HepG2 (cell line): ENCODE measurements around the gene MRPL34. TPM values are rescaled to one million over a fixed set of nuclear protein-coding genes. Genes with fewer than 3 reads are reported as not detected.

Experiments used
- AFF4 ChIP-seq: sonication (generic); formaldehyde crosslinking; IDR thresholded peaks from 2 replicates; pipeline ENCODE4 v1.4.0; 2020; ENCODE audit warnings: missing genetic modification reagents
- ARHGAP35 ChIP-seq: sonication (generic); formaldehyde crosslinking; IDR thresholded peaks from 2 replicates; pipeline ENCODE4 v1.9.0; 2022; ENCODE audit warnings: mild to moderate bottlenecking, inconsistent platforms, moderate library complexity, missing genetic modification reagents, borderline replicate concordance
- ARID3A ChIP-seq: IDR thresholded peaks from 2 replicates; pipeline ENCODE4 v1.6.1; 2012; ENCODE audit warnings: low read depth, low read length, improper control_type of control experiment
- FOXK2 ChIP-seq: fragments of 450-650 bp; IDR thresholded peaks from 2 replicates; pipeline ENCODE4 v1.6.1; 2016
- HCFC1 ChIP-seq: fragments of 150-350 bp; IDR thresholded peaks from 2 replicates; pipeline ENCODE4 v1.6.1; 2014; ENCODE audit warnings: low read depth, low read length
- HMGXB3 ChIP-seq: sonication (generic); formaldehyde crosslinking; IDR thresholded peaks from 2 replicates; pipeline ENCODE4 v1.4.0; 2020; ENCODE audit warnings: missing genetic modification reagents, borderline replicate concordance
- NPAS2 ChIP-seq: sonication (generic); formaldehyde crosslinking; IDR thresholded peaks from 2 replicates; pipeline ENCODE4 v1.8.0; 2022; ENCODE audit warnings: mild to moderate bottlenecking, missing genetic modification reagents, borderline replicate concordance
- PITX1 ChIP-seq: sonication (generic); formaldehyde crosslinking; IDR thresholded peaks from 2 replicates; pipeline ENCODE4 v1.5.1; 2020; ENCODE audit warnings: mild to moderate bottlenecking, missing genetic modification reagents
- PRDM10 ChIP-seq: sonication (generic); formaldehyde crosslinking; IDR thresholded peaks from 2 replicates; pipeline ENCODE4 v1.4.0; 2020; ENCODE audit warnings: low read depth, missing genetic modification reagents
- RFX5 ChIP-seq: IDR thresholded peaks from 2 replicates; pipeline ENCODE4 v1.6.1; 2011; ENCODE audit warnings: low read depth, low read length, improper control_type of control experiment
- SCMH1 ChIP-seq: sonication (generic); formaldehyde crosslinking; IDR thresholded peaks from 2 replicates; pipeline ENCODE4 v1.9.0; 2021; ENCODE audit warnings: missing genetic modification reagents, mild to moderate bottlenecking, borderline replicate concordance
- ZFP37 ChIP-seq: sonication (generic); formaldehyde crosslinking; IDR thresholded peaks from 2 replicates; pipeline ENCODE4 v1.4.0; 2020; ENCODE audit warnings: missing genetic modification reagents, borderline replicate concordance
- ZNF484 ChIP-seq: sonication (generic); formaldehyde crosslinking; IDR thresholded peaks from 2 replicates; pipeline ENCODE4 v1.5.1; 2020; ENCODE audit warnings: mild to moderate bottlenecking, low read depth, missing genetic modification reagents, borderline replicate concordance
- ZNF615 ChIP-seq: sonication (generic); formaldehyde crosslinking; IDR thresholded peaks from 2 replicates; pipeline ENCODE4 v1.5.0; 2020; ENCODE audit warnings: mild to moderate bottlenecking, missing genetic modification reagents, borderline replicate concordance
- polyA plus RNA-seq, 8 experiments: library from polyadenylated mRNA; depleted of rRNA in 3 of 8; stranded (reverse) in 7 of 8; unstranded in 1 of 8; fragments of >200 nt; fragmentation: Illumina TruSeq in 4 of 8; extraction: Trizol in 4 of 8; gene quantifications; 2 replicates each; pipeline versions ENCODE4 v1.2.1 to v1.2.3, GENCODE V29; 2011 to 2016; ENCODE audit warnings: low read depth in 4 of 8, missing spikeins in 1 of 8, mixed read lengths in 1 of 8; ENCODE audit not compliant: insufficient read depth in 1 of 8
- total RNA-seq, 5 experiments: library from RNA; depleted of rRNA; stranded (reverse); fragments of >200 nt; fragmentation: Illumina TruSeq; extraction: Trizol; gene quantifications; 2 replicates each; pipeline ENCODE4 v1.2.3, GENCODE V29; 2016; ENCODE audit warnings: low read depth in 1 of 5

The MRPL34 gene
- total and polyA plus RNA-seq, 2 of the 13 experiments (the other 11 are each of a cell fraction or from before 2014, with no cell fraction given): 74.0 to 77.3 TPM

GRCh38 chr19:17305517-17306284, at the start of gene MRPL34 (continued):
- no peak for TF ChIP-seq HMGXB3 (CRISPR knock-in tag)
- 0 out of 2 replicates have a peak, but pooled peaks have one; percentile 23 for TF ChIP-seq RFX5
- TF ChIP-seq ARHGAP35 (CRISPR knock-in tag): no peak
- TF ChIP-seq ARID3A: no peak
- peak; percentile 77 for TF ChIP-seq FOXK2
- no peak for TF ChIP-seq SCMH1
- peak; percentile 66; the same call in 1 of the 2 replicates for TF ChIP-seq HCFC1
- TF ChIP-seq PITX1: 0 out of 2 replicates have a peak, but pooled peaks have one; percentile 12
- peak; percentile 21; the same call in 1 of the 2 replicates for TF ChIP-seq ZFP37 (CRISPR knock-in tag)
- TF ChIP-seq NPAS2 (CRISPR knock-in tag): no peak
- peak; percentile 62; the same call in 1 of the 2 replicates for TF ChIP-seq ZNF484 (CRISPR knock-in tag)
- TF ChIP-seq AFF4 (CRISPR knock-in tag): no peak; the same call in 1 of the 2 replicates
- TF ChIP-seq PRDM10: peak; percentile 80; the same call in 1 of the 2 replicates
- no peak for TF ChIP-seq ZNF615
